NCI-H1436 treated with DMSO at 0.1 percent for 48 hours (cell line): ENCODE results near the gene FBXL7.

Experiments
- DNase-seq: peaks from one replicate; lab custom pipeline; 2025; lab: John Stamatoyannopoulos, UW

FBXL7 gene

GRCh38 chr5:15717001-15717400 lies 217.0 kb downstream of the FBXL7 start:
- DNase-seq, result no peak

- no peak for DNase-seq
Measured at GRCh38 chr5:15718421-15719179, 218.6 kb downstream of the FBXL7 start.

- no peak for DNase-seq
Measured at GRCh38 chr5:15719784-15720183, 219.8 kb downstream of the FBXL7 start.

- no peak for DNase-seq
Measured at GRCh38 chr5:15720515-15720914, 220.5 kb downstream of the FBXL7 start.

- no peak for DNase-seq
Measured at GRCh38 chr5:15722305-15722704, 222.3 kb downstream of the FBXL7 start.

GRCh38 chr5:15727375-15727774 lies 227.4 kb downstream of the FBXL7 start:
- no peak for DNase-seq

- DNase-seq, result no peak
Measured at GRCh38 chr5:15728811-15729210, 228.8 kb downstream of the FBXL7 start.

GRCh38 chr5:15731699-15732098 lies 231.7 kb downstream of the FBXL7 start:
- DNase-seq, result no peak

GRCh38 chr5:15734058-15734457 lies 234.1 kb downstream of the FBXL7 start:
- no peak for DNase-seq

- no peak for DNase-seq
Measured at GRCh38 chr5:15737036-15737821, 237.2 kb downstream of the FBXL7 start.

- DNase-seq, result no peak
Measured at GRCh38 chr5:15737871-15738664, 238.1 kb downstream of the FBXL7 start.

- no peak for DNase-seq
Measured at GRCh38 chr5:15740383-15740782, 240.4 kb downstream of the FBXL7 start.

- no peak for DNase-seq
Measured at GRCh38 chr5:15741591-15741990, 241.6 kb downstream of the FBXL7 start.

GRCh38 chr5:15746833-15747232 lies 246.9 kb downstream of the FBXL7 start:
- DNase-seq, result no peak

- no peak for DNase-seq
Measured at GRCh38 chr5:15748266-15748665, 248.3 kb downstream of the FBXL7 start.

- no peak for DNase-seq
Measured at GRCh38 chr5:15752663-15753285, 252.8 kb downstream of the FBXL7 start.

GRCh38 chr5:15753752-15754151 lies 253.8 kb downstream of the FBXL7 start:
- no peak for DNase-seq

GRCh38 chr5:15757103-15757502 lies 257.1 kb downstream of the FBXL7 start:
- DNase-seq, result no peak

GRCh38 chr5:15757619-15758018 lies 257.6 kb downstream of the FBXL7 start:
- no peak for DNase-seq

- no peak for DNase-seq
Measured at GRCh38 chr5:15762668-15763067, 262.7 kb downstream of the FBXL7 start.

- no peak for DNase-seq
Measured at GRCh38 chr5:15763754-15764153, 263.8 kb downstream of the FBXL7 start.

GRCh38 chr5:15768936-15769335 lies 269.0 kb downstream of the FBXL7 start:
- DNase-seq, result no peak
